Pancreas (tissue), 10 donors: ENCODE measurements around the gene CD80. TPM values are rescaled to one million over a fixed set of nuclear protein-coding genes. Genes with fewer than 3 reads are reported as not detected.
A peak's percentile ranks its signal among the peaks of the same experiment; 100 is the strongest.

ENCODE experiments used
- ATAC-seq, 4 donors: fragments of 200-7000 bp; cut with Tn5 transposase; one replicate each; pipeline versions ENCODE4 v1.8.0 to v1.9.1; 2020; ENCODE audit warnings: mild to moderate bottlenecking in 4 of 4, moderate library complexity in 4 of 4
- DNase-seq, 6 donors: peaks; one replicate each; pipeline ENCODE4 v3.0.0-alpha.2; 2020
- FAIRE-seq: peaks from 2 replicates; lab custom pipeline; 2012; peaks lifted over from hg19 to GRCh38; lab: Jason Lieb, UNC
- H3K27ac ChIP-seq, 4 donors: fragments of 200-600 bp; sonication (generic); 1 replicate in 3 of 4; 2 replicates in 1 of 4; pipeline versions ENCODE4 v1.5.0 to v1.8.0; 2020
- H3K27me3 ChIP-seq, 4 donors: fragments of 200-600 bp; one replicate each; pipeline ENCODE4 v1.8.0; 2021
- H3K36me3 ChIP-seq, 3 donors: fragments of 200-600 bp; sonication (generic) in 1 of 3; one replicate each; pipeline versions ENCODE4 v1.5.0 to v1.8.0; 2020 to 2021
- H3K4me1 ChIP-seq, 3 donors: fragments of 200-600 bp; one replicate each; pipeline ENCODE4 v1.8.0; 2021
- H3K4me3 ChIP-seq, 4 donors: fragments of 200-600 bp; sonication (generic) in 2 of 4; one replicate each; pipeline versions ENCODE4 v1.5.0 to v1.8.0; 2020 to 2021
- H3K9me3 ChIP-seq, 4 donors: fragments of 200-600 bp; one replicate each; pipeline ENCODE4 v1.8.0; 2021
- CTCF ChIP-seq, 4 donors: fragments of 200-600 bp; sonication (generic) in 3 of 4; IDR thresholded peaks; one replicate each; pipeline versions ENCODE4 v1.5.0 to v1.8.0; 2021; ENCODE audit warnings: antibody characterized with exemption in 4 of 4
- WGBS, 2 donors: extraction: QIAGEN DNeasy Blood & Tissue Kit; methylation state at CpG; one replicate each; pipeline ENCODE4 v1.1.7; 2013; 5-methylcytosine and 5-hydroxymethylcytosine counted together
- intact Hi-C, 3 donors: fragments of 100-400 bp; cut with DNase I; formaldehyde crosslinking; loops; one replicate each; pipeline versions ENCODE4 v1.11.1 to v1.14.2; 2022
- polyA plus RNA-seq, 2 donors: library from polyadenylated mRNA; stranded (reverse); fragments of 200-250 nt; gene quantifications; one replicate each; pipeline ENCODE4 v1.2.3, GENCODE V29; 2013
- total RNA-seq, 6 donors: library from RNA; stranded (reverse); fragmentation: NEBNext Ultra II Directional in 4 of 6; extraction: Animal tissue kit (Norgen Biotek cat#: 25700) in 4 of 6; gene quantifications; one replicate each; pipeline versions ENCODE4 v1.2.1 to v1.2.4, GENCODE V29; 2021 to 2023
- donor health status: healthy with polysubstance abuse.
- donor health status: DM: no; HTN: no; CAD: no; lungs with moderate emphysema.
- donor health status: DM: no; HTN: no; CAD: no.
- donor health status: control.
- donor health status: control.
- donor health status: Bipolar disorder and iron deficiency.
- donor health status: DM: yes; HTN: yes; CAD: no.
- donor health status: DM: no; HTN: no; CAD: no.
- donor health status: DM: no; HTN: no; CAD: no.
- donor health status: DM: yes; HTN: yes; CAD: no.

CD80 gene
- total and polyA plus RNA-seq, 8 donors, result 0.14 to 0.66 (median 0.32) TPM; not detected in 1

GRCh38 chr3:119534296-119534695, 25.1 kb downstream of the CD80 start:
- DNase-seq (no peak), ATAC-seq (no peak), FAIRE-seq (no peak)
- no peak for TF ChIP-seq CTCF (IDR thresholded peaks at IDR 0.05)
- Histone ChIP-seq H3K27ac (no peak overlapping the region), H3K4me1 (no peaks in the 10 kb centered on the region), H3K27me3 (no peaks in the 10 kb centered on the region), H3K9me3 (no peaks in the 10 kb centered on the region), H3K36me3 (no peaks in the 10 kb centered on the region), H3K4me3 (no peak overlapping the region)
- 96 to 100% methylated on average over 1 of the region's 1 CpG for WGBS, 2 donors
- intact Hi-C loops, result no loop called here

DNA sequence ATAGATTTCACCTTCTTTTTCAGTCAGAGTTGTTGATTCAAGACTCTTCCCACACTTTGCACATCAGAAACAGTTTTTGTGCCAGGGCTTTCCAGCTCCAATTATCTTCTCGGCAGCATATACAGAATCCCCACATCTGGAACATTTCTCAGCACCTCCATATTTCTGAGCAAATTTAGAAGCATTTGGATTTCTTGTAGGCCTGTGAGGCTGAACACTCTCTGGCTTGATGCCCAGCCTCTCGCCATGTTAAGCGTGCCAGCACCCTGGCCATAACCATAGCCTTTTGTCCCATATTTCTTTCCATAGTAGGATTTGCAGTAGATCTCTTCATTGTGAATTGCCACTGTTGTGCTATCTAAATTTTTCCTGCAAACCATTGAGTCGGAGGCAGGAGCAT, 28.3 kb downstream of the CD80 start:
- H3K27ac ChIP-seq, result no peak overlapping the region
- H3K36me3 ChIP-seq, result no peaks in the 10 kb centered on the region
- ATAC-seq, result no peak
- WGBS, 2 donors, result 83 to 90% methylated on average over 4 of the region's 4 CpGs
- intact Hi-C loops, result no loop called here
- no peak for TF ChIP-seq CTCF (IDR thresholded peaks at IDR 0.05)
- FAIRE-seq, result no peak
- no peaks in the 10 kb centered on the region for H3K9me3 ChIP-seq
- H3K4me1 ChIP-seq, result peaks cover 0 to 5% (median 4%) of the 10 kb centered on the region in 3 donors
- DNase-seq, result no peak
- no peaks in the 10 kb centered on the region for H3K27me3 ChIP-seq
- H3K4me3 ChIP-seq, result no peak overlapping the region

DNA sequence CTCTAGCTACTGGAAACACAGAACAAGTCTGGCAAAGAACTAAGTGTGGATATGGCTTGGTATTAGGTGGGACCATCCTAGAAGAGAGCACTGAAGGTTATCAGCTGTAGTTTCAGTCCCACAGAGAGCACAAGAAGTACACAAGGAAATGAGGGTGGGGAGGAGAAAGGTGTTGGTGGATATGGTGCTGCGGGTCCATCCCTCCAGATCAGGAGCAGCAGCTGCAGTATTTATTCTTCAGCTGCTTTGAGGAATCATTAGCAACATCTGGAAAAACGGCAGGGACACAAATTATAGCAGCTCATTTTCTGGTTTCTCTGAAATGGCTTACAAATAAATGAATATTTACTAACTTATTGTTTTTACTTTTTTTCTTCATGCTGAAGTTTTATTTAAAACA, 29.0 kb downstream of the CD80 start:
- Histone ChIP-seq H3K27me3 (no peaks in the 10 kb centered on the region), H3K27ac (no peak overlapping the region), H3K4me3 (no peak overlapping the region), H3K4me1 (peaks cover 0 to 5% (median 4%) of the 10 kb centered on the region in 3 donors), H3K36me3 (no peaks in the 10 kb centered on the region), H3K9me3 (no peaks in the 10 kb centered on the region)
- no peak for ATAC-seq
- TF ChIP-seq CTCF (IDR thresholded peaks at IDR 0.05), result no peak
- intact Hi-C loops, result no loop called here
- 79 to 84% methylated on average over 2 of the region's 2 CpGs for WGBS, 2 donors
- FAIRE-seq, result no peak
- DNase-seq, result no peak

- TF ChIP-seq CTCF (IDR thresholded peaks at IDR 0.05), result no peak
- Histone ChIP-seq H3K4me1 (peaks cover 0 to 5% (median 4%) of the 10 kb centered on the region in 3 donors), H3K4me3 (no peak overlapping the region), H3K9me3 (no peaks in the 10 kb centered on the region), H3K27ac (no peak overlapping the region), H3K27me3 (no peaks in the 10 kb centered on the region), H3K36me3 (no peaks in the 10 kb centered on the region)
- intact Hi-C loops, result no loop called here
- DNase-seq (no peak), FAIRE-seq (no peak), ATAC-seq (no peak)
Measured at GRCh38 chr3:119529883-119530282, 29.5 kb downstream of the CD80 start.

- no peak for FAIRE-seq
Measured at GRCh38 chr3:119527714-119528113, 31.7 kb downstream of the CD80 start.

More at GRCh38 chr3:119527714-119528113, 31.7 kb downstream of the CD80 start:
- Histone ChIP-seq H3K4me3 (no peak overlapping the region), H3K36me3 (peaks cover 0 to 3% (median 0%) of the 10 kb centered on the region in 3 donors), H3K4me1 (peaks cover 0 to 5% (median 4%) of the 10 kb centered on the region in 3 donors), H3K27ac (no peak overlapping the region), H3K27me3 (no peaks in the 10 kb centered on the region), H3K9me3 (no peaks in the 10 kb centered on the region)
- intact Hi-C loops, result no loop called here
- TF ChIP-seq CTCF (IDR thresholded peaks at IDR 0.05), result no peak
- WGBS, 2 donors, result 53 to 56% methylated on average over 5 of the region's 5 CpGs
- DNase-seq, result no peak
- peak in 3 of 4 donors; percentile 43 to 68 (median 65) for ATAC-seq
